ENCODE measurements around the gene ADAMTS14. TPM values are rescaled to one million over a fixed set of nuclear protein-coding genes. Genes with fewer than 3 reads are reported as not detected.
A peak's percentile ranks its signal among the peaks of the same experiment; 100 is the strongest.

ADAMTS14 gene
- total and polyA plus RNA-seq, 11 donors: 0.11 to 3.8 (median 0.37) TPM; not detected in 1

GRCh38 chr10:70704211-70704610, 31.9 kb downstream of the ADAMTS14 start:
- no peak for ATAC-seq
- DNase-seq: peak in 1 of 5 donors; percentile 10
- H3K4me3 ChIP-seq: no peak overlapping the region
- intact Hi-C loops (cut with DNase I): no loop called here
- H3K9me3 ChIP-seq: no peaks in the 10 kb centered on the region
- H3K27ac ChIP-seq: no peak overlapping the region
- no peaks in the 10 kb centered on the region for H3K36me3 ChIP-seq
- no peaks in the 10 kb centered on the region for H3K4me1 ChIP-seq
- TF ChIP-seq POLR2A (IDR thresholded peaks at IDR 0.05) (no peak), CTCF (IDR thresholded peaks at IDR 0.05) (no peak)
- H3K27me3 ChIP-seq: no peaks in the 10 kb centered on the region
- WGBS, 4 donors: 90 to 96% (median 95%) methylated on average over 5 of the region's 5 CpGs

- no peak for ATAC-seq
- DNase-seq: peak in 1 of 5 donors; percentile 28
- intact Hi-C loops (cut with DNase I): no loop called here
- H3K4me1 ChIP-seq: no peaks in the 10 kb centered on the region
- TF ChIP-seq CTCF (IDR thresholded peaks at IDR 0.05) (no peak), POLR2A (IDR thresholded peaks at IDR 0.05) (no peak)
- no peak overlapping the region for H3K4me3 ChIP-seq
- H3K27ac ChIP-seq: no peak overlapping the region
- H3K9me3 ChIP-seq: no peaks in the 10 kb centered on the region
- no peaks in the 10 kb centered on the region for H3K36me3 ChIP-seq
- WGBS, 4 donors: 89 to 94% (median 91%) methylated on average over 18 of the region's 18 CpGs
- H3K27me3 ChIP-seq: no peaks in the 10 kb centered on the region
These were observed 33.0 kb downstream of the ADAMTS14 start for GRCh38 chr10:70705121-70705861.

- intact Hi-C loops (cut with DNase I): no loop called here
- WGBS, 4 donors: 87 to 91% (median 89%) methylated on average over 7 of the region's 7 CpGs
- no peak for ATAC-seq
These were observed 38.9 kb downstream of the ADAMTS14 start for GRCh38 chr10:70711177-70711576.

GRCh38 chr10:70711911-70712310, 39.6 kb downstream of the ADAMTS14 start:
- DNase-seq (no peak), ATAC-seq (no peak)
- intact Hi-C loops (cut with DNase I): no loop called here
- WGBS, 4 donors: 90 to 95% (median 94%) methylated on average over 7 of the region's 7 CpGs
- no peaks in the 10 kb centered on the region for H3K9me3 ChIP-seq
- H3K4me1 ChIP-seq: peaks cover 0 to 20% (median 3%) of the 10 kb centered on the region in 12 donors
- H3K4me3 ChIP-seq: no peak overlapping the region
- no peaks in the 10 kb centered on the region for H3K27me3 ChIP-seq
- no peaks in the 10 kb centered on the region for H3K36me3 ChIP-seq
- TF ChIP-seq CTCF (IDR thresholded peaks at IDR 0.05) (no peak), POLR2A (IDR thresholded peaks at IDR 0.05) (no peak)
- H3K27ac ChIP-seq: no peak overlapping the region

More at GRCh38 chr10:70711177-70711576, 38.9 kb downstream of the ADAMTS14 start:
- H3K36me3 ChIP-seq: no peaks in the 10 kb centered on the region
- no peak overlapping the region for H3K27ac ChIP-seq
- no peaks in the 10 kb centered on the region for H3K27me3 ChIP-seq
- TF ChIP-seq POLR2A (IDR thresholded peaks at IDR 0.05) (no peak), CTCF (IDR thresholded peaks at IDR 0.05) (no peak)
- H3K9me3 ChIP-seq: no peaks in the 10 kb centered on the region
- peak in 1 of 5 donors; percentile 16 for DNase-seq
- peaks cover 0 to 12% (median under 1%) of the 10 kb centered on the region in 12 donors for H3K4me1 ChIP-seq
- H3K4me3 ChIP-seq: no peak overlapping the region
